Panc1 (cell line): Measurements from ENCODE around the gene DEPDC5.

Source experiments
- CTCF ChIP-seq: fragments of 450-650 bp; IDR thresholded peaks from 2 replicates; pipeline ENCODE4 v1.5.1; 2017; ENCODE audit warnings: mild to moderate bottlenecking
- POLR2AphosphoS5 ChIP-seq: IDR thresholded peaks from 2 replicates; pipeline ENCODE4 v1.6.1; 2012; ENCODE audit warnings: mild to moderate bottlenecking, low read depth, low read length, moderate library complexity
- REST ChIP-seq, 2 experiments: IDR thresholded peaks; 2 replicates each; pipeline ENCODE4 v1.6.1; 2011 to 2012; ENCODE audit warnings: low read depth in 2 of 2, control low read depth in 1 of 2, low read length in 1 of 2, mild to moderate bottlenecking in 1 of 2, moderate library complexity in 1 of 2; ENCODE audit not compliant: insufficient read depth in 1 of 2

GRCh38 chr22:31906569-31906968 lies 152.8 kb downstream of the DEPDC5 start:
- no peak for TF ChIP-seq CTCF
- TF ChIP-seq REST (IDR thresholded peaks at IDR 0.05; ENCODE audit: insufficient read depth in 1 of 2, low read depth in 2 of 2, low read length in 1 of 2): no peak
- no peak for TF ChIP-seq POLR2AphosphoS5
